Transverse colon (tissue), 4 donors: ENCODE results near the gene USP17L25.
"Not testable (repeated sequence)": the region's sequence is repeated elsewhere in the genome, so short reads cannot be mapped to it uniquely, and the experiment has no call there.

Experiments used
- CTCF ChIP-seq, 5 experiments: fragments of 200-600 bp in 3 of 5; fragments of 450-650 bp in 2 of 5; sonication (generic) in 3 of 5; IDR thresholded peaks; 1 replicate in 2 of 5; 2 replicates in 3 of 5; pipeline ENCODE4 v1.5.1; 2016 to 2017; ENCODE audit warnings: antibody characterized with exemption in 5 of 5, inconsistent platforms in 3 of 5, mild to moderate bottlenecking in 2 of 5, moderate library complexity in 1 of 5
- POLR2AphosphoS5 ChIP-seq, 3 donors: sonication (generic); formaldehyde crosslinking; IDR thresholded peaks; one replicate each; pipeline ENCODE4 v1.6.1; 2016; ENCODE audit warnings: antibody characterized with exemption in 3 of 3

GRCh38 chr4:9353338-9353737 is 23.6 kb downstream of the USP17L25 start, which contains the start of gene USP17L29:
- not testable (repeated sequence) for TF ChIP-seq CTCF, POLR2AphosphoS5 (IDR thresholded peaks at IDR 0.05)
